GM12891 (cell line): ENCODE results near the gene SPATA32.

ENCODE experiments used
- POLR2A ChIP-seq: IDR thresholded peaks from 2 replicates; pipeline ENCODE4 v1.6.1; 2011; ENCODE audit warnings: low read depth, low read length, control low read depth
- POLR2AphosphoS5 ChIP-seq: IDR thresholded peaks from 2 replicates; pipeline ENCODE4 v1.6.1; 2011; ENCODE audit warnings: low read depth, low read length, control low read depth
- POU2F2 ChIP-seq: IDR thresholded peaks from 2 replicates; pipeline ENCODE4 v1.6.1; 2011; ENCODE audit warnings: low read depth, mild to moderate bottlenecking, control low read depth, low read length, moderate library complexity
- SPI1 ChIP-seq: IDR thresholded peaks from 2 replicates; pipeline ENCODE4 v1.6.1; 2011; ENCODE audit warnings: low read depth, low read length, control low read depth
- TAF1 ChIP-seq: IDR thresholded peaks from 2 replicates; pipeline ENCODE4 v1.6.1; 2011; ENCODE audit warnings: low read depth, low read length, control low read depth

DNA sequence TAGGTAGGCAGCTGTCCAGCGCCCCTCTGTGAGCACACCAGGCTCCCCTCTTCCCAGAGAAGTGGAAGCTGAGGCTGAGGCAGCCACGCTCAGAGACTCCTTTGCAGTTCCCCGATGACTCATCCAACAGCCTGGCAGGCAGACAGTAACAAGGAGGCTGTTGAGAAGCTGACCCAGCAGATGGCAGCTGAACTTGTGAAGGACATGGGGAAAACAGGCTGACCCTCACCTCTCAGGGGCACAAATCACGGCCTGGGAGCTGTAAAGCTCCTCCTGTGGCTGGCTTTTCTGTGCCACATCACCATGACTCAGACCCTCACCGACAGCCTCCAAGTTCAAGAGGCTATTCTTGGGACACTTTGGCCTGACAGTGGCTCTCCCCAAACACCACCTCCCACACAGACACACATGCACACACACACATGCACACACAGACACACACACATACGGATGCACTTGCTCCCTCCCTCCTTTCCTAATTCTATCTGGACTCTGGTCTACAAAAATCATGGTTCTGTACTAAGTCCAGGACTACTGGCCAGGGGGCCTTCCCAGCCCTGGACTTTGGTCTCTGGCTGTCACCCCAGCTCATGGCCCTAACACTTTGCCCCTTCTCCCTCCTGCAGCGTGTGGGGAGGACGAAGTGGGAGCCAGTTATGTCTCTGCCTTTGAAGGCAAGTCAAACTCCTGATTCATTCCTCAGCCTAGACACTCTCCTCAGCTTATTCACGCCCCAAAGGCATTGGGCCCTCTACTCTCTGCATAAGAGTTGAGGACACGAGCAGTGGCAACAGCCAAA lies 31.7 kb upstream of the SPATA32 start:
- TF ChIP-seq TAF1 (no peak), POLR2A (0 out of 2 replicates have a peak, but pooled peaks have one; percentile 35), POLR2AphosphoS5 (no peak), SPI1 (0 out of 2 replicates have a peak, but pooled peaks have one; percentile 7), POU2F2 (no peak)
